ENCODE measurements around the gene CACNA2D1.

Gene CACNA2D1

DNA sequence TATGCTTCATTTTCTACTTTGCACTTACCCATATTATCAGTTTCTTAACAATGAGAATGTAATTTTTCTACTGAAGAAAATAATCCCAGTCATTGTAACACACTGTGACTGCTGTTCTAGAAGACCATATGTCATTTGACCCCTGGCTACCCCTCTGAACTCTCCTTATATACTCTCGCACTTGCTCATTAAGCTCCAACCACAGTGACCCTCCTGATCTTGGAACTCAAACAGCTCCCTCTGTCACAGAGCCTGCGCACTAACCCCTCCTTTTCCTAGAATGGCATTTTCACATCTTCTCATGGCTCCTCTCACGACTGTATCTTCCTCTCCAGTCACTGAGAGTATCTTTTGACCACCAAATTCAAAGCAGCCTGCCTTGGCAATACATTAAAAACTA lies 169.7 kb downstream of the CACNA2D1 start:
- TF ChIP-seq FOXP2 (optimal IDR thresholded peaks at IDR 0.05; ENCODE audit: borderline replicate concordance, extremely low read depth, extremely low read length, insufficient read depth) (no peak), TAF1 (IDR thresholded peaks at IDR 0.05; ENCODE audit: borderline replicate concordance, insufficient read depth, low read length) (no peak), POLR2AphosphoS5 (IDR thresholded peaks at IDR 0.05; ENCODE audit: low read depth, low read length) (no peak), SIN3A (IDR thresholded peaks at IDR 0.05; ENCODE audit: borderline replicate concordance, insufficient read depth, low read length) (no peak)
- TF ChIP-seq, protein P1, sequence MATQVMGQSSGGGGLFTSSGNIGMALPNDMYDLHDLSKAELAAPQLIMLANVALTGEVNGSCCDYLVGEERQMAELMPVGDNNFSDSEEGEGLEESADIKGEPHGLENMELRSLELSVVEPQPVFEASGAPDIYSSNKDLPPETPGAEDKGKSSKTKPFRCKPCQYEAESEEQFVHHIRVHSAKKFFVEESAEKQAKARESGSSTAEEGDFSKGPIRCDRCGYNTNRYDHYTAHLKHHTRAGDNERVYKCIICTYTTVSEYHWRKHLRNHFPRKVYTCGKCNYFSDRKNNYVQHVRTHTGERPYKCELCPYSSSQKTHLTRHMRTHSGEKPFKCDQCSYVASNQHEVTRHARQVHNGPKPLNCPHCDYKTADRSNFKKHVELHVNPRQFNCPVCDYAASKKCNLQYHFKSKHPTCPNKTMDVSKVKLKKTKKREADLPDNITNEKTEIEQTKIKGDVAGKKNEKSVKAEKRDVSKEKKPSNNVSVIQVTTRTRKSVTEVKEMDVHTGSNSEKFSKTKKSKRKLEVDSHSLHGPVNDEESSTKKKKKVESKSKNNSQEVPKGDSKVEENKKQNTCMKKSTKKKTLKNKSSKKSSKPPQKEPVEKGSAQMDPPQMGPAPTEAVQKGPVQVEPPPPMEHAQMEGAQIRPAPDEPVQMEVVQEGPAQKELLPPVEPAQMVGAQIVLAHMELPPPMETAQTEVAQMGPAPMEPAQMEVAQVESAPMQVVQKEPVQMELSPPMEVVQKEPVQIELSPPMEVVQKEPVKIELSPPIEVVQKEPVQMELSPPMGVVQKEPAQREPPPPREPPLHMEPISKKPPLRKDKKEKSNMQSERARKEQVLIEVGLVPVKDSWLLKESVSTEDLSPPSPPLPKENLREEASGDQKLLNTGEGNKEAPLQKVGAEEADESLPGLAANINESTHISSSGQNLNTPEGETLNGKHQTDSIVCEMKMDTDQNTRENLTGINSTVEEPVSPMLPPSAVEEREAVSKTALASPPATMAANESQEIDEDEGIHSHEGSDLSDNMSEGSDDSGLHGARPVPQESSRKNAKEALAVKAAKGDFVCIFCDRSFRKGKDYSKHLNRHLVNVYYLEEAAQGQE (IDR thresholded peaks at IDR 0.05; ENCODE audit: insufficient read depth in 1 of 2, low read depth in 2 of 2, low read length in 2 of 2) = no peak

DNA sequence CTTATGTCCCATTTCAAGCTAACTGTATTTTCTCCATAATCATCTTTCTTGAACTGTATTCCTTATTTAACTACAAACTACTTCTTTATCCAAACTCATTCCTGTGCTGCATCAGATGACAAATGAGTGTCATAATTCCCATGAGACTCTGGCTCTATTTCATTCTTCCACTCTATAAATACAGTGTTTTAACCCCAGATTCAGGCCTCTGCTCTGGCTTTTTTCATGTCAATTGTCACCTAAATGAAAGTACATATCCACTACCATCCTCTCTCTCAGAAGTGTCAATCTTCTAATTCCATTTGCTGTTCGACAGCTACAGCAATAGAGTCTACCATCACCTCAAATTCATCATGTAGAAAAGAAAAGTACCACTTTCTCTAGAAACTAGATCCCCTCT lies 172.7 kb downstream of the CACNA2D1 start:
- TF ChIP-seq FOXP2 (optimal IDR thresholded peaks at IDR 0.05; ENCODE audit: borderline replicate concordance, extremely low read depth, extremely low read length, insufficient read depth) = no peak
- no peak for TF ChIP-seq TAF1 (IDR thresholded peaks at IDR 0.05; ENCODE audit: borderline replicate concordance, insufficient read depth, low read length)
- no peak for TF ChIP-seq SIN3A (IDR thresholded peaks at IDR 0.05; ENCODE audit: borderline replicate concordance, insufficient read depth, low read length)
- TF ChIP-seq, protein P1 (IDR thresholded peaks at IDR 0.05; ENCODE audit: insufficient read depth in 1 of 2, low read depth in 2 of 2, low read length in 2 of 2) = no peak
- TF ChIP-seq POLR2AphosphoS5 (IDR thresholded peaks at IDR 0.05; ENCODE audit: low read depth, low read length) = no peak

DNA sequence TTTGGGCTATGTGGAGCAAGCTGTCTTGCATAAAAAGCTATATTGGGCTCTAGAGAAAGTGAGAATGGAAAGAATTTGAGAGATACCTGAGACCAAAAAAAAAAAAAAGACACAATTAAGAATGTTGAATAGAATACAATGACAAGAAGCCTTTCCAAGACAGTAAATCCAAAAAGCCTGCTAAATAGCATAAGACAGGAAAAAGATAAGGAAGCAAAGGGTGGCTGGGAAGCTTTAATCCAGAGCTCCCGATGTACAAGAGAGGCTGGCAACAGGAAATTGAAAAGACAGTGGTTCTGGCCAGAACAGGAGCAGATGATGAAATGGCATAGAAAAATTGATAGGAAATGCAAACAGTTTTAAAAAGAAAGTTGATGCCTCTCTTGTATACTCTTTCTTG lies 174.9 kb downstream of the CACNA2D1 start:
- TF ChIP-seq, protein P1 (IDR thresholded peaks at IDR 0.05; ENCODE audit: insufficient read depth in 1 of 2, low read depth in 2 of 2, low read length in 2 of 2) = no peak

DNA sequence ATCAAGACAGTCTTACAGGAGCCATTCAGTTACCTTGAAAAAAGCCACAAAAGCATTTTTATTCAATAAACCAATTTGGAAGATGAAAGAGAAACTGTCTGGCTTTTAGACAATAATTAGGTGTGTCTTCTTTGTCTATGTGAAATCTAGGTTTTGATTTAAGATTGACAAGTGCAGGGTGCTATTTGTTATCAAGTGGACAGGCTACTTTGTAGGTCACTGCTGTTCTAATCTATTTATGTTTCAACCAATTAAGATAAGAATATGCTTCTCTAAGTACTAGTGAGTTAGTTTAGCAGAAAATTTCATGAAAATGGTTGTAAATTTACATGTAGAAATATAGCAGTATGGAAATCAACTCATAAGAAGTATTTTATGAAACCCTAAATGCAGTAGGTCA lies 177.5 kb downstream of the CACNA2D1 start:
- TF ChIP-seq POLR2AphosphoS5 (IDR thresholded peaks at IDR 0.05; ENCODE audit: low read depth, low read length) (no peak), TAF1 (IDR thresholded peaks at IDR 0.05; ENCODE audit: borderline replicate concordance, insufficient read depth, low read length) (no peak), SIN3A (IDR thresholded peaks at IDR 0.05; ENCODE audit: borderline replicate concordance, insufficient read depth, low read length) (no peak), FOXP2 (optimal IDR thresholded peaks at IDR 0.05; ENCODE audit: borderline replicate concordance, extremely low read depth, extremely low read length, insufficient read depth) (no peak)
- TF ChIP-seq, protein P1 (IDR thresholded peaks at IDR 0.05; ENCODE audit: insufficient read depth in 1 of 2, low read depth in 2 of 2, low read length in 2 of 2) = no peak

DNA sequence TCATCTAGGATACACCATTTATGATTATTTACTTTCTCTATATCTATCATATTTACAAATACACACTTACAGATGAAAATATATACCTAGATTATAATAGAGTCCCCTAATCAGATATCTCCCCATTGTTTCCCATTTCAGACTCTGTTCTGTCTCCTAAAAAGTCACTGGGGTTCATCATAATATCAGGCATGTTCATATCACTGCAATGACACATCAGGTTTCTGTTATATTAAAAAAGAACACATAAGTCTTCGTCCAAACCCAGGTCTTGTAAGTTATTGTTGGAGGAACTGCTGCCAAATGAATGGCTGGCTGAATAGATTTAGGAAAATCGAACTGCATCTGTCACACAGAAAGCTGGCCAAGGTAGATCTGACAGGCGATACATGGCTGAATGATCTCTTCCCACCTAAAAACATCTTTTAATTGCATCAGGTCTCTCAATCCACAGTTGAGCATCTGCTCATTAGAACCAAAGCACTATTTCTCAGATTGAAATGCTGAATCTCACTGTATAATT lies 178.7 kb downstream of the CACNA2D1 start:
- no peak for TF ChIP-seq FOXP2 (optimal IDR thresholded peaks at IDR 0.05; ENCODE audit: borderline replicate concordance, extremely low read depth, extremely low read length, insufficient read depth)
- TF ChIP-seq SIN3A (IDR thresholded peaks at IDR 0.05; ENCODE audit: borderline replicate concordance, insufficient read depth, low read length) = no peak
- TF ChIP-seq POLR2AphosphoS5 (IDR thresholded peaks at IDR 0.05; ENCODE audit: low read depth, low read length) = no peak
- no peak for TF ChIP-seq TAF1 (IDR thresholded peaks at IDR 0.05; ENCODE audit: borderline replicate concordance, insufficient read depth, low read length)
- TF ChIP-seq, protein P1 (IDR thresholded peaks at IDR 0.05; ENCODE audit: insufficient read depth in 1 of 2, low read depth in 2 of 2, low read length in 2 of 2) = no peak
